ENCODE data around the gene MT1H.
A peak's percentile ranks its signal among the peaks of the same experiment; 100 is the strongest.
"Not testable (repeated sequence)": the region's sequence is repeated elsewhere in the genome, so short reads cannot be mapped to it uniquely, and the experiment has no call there.

The MT1H gene

GRCh38 chr16:56669005-56669839, at the start of gene MT1H:
Gene MT1H (plus strand): TSS chr16:56669814. CDS start chr16:56669885, 71 bp downstream.
- TF ChIP-seq Cebpa-rat (IDR thresholded peaks at IDR 0.05), result no peak
- Histone ChIP-seq H3K27me3 (peaks cover 92% of the 10 kb centered on the region), H3K4me1 (peaks cover 55% of the 10 kb centered on the region), H3K9me3 (no peaks in the 10 kb centered on the region), H3K4me3 (peak within 1 kb of the TSS; percentile 28; the same call in 1 of the 2 replicates), H3K9ac (no peak within 1 kb of the TSS), H3K27ac (no peak within 1 kb of the TSS), H3K36me3 (no peaks in the 10 kb centered on the region), H3K4me2 (peak within 1 kb of the TSS; percentile 51), H4K20me1 (peaks cover 39% of the 10 kb centered on the region)

- peaks cover 4% of the 10 kb centered on the region for H3K4me1 ChIP-seq
- no peak overlapping the region for H3K9ac ChIP-seq
- H3K27ac ChIP-seq, result no peak overlapping the region
- no peak overlapping the region for H3K4me3 ChIP-seq
- no peak overlapping the region for H3K4me2 ChIP-seq
- H3K9me3 ChIP-seq, result no peaks in the 10 kb centered on the region
- peaks cover 17% of the 10 kb centered on the region; the same call in 1 of the 2 replicates for H4K20me1 ChIP-seq
- TF ChIP-seq Cebpa-rat (IDR thresholded peaks at IDR 0.05), result no peak
- H3K27me3 ChIP-seq, result peaks cover 79% of the 10 kb centered on the region
- H3K36me3 ChIP-seq, result no peaks in the 10 kb centered on the region
Measured at GRCh38 chr16:56620339-56620897, 49.2 kb upstream of the MT1H start.

GRCh38 chr16:56621665-56622445, 47.8 kb upstream of the MT1H start:
- H3K9ac ChIP-seq, H3K27ac ChIP-seq, H3K36me3 ChIP-seq, H3K4me3 ChIP-seq, H3K9me3 ChIP-seq, H3K4me2 ChIP-seq: not testable (repeated sequence)
- peaks cover 31% of the 10 kb centered on the region; the same call in 1 of the 2 replicates for H4K20me1 ChIP-seq
- H3K27me3 ChIP-seq, result peaks cover 80% of the 10 kb centered on the region
- H3K4me1 ChIP-seq, result peaks cover 11% of the 10 kb centered on the region

- H3K27ac ChIP-seq, H3K4me2 ChIP-seq, H3K4me3 ChIP-seq, H3K9ac ChIP-seq, H3K36me3 ChIP-seq, H3K9me3 ChIP-seq: not testable (repeated sequence)
- Histone ChIP-seq H3K27me3 (peaks cover 80% of the 10 kb centered on the region), H3K4me1 (peaks cover 11% of the 10 kb centered on the region), H4K20me1 (peaks cover 25% of the 10 kb centered on the region; the same call in 1 of the 2 replicates)
Measured at GRCh38 chr16:56623184-56623583, 46.4 kb upstream of the MT1H start.

- no peak overlapping the region for H3K4me3 ChIP-seq
- no peaks in the 10 kb centered on the region for H3K9me3 ChIP-seq
- peaks cover 11% of the 10 kb centered on the region for H3K4me1 ChIP-seq
- no peak overlapping the region for H3K27ac ChIP-seq
- no peak for TF ChIP-seq Cebpa-rat (IDR thresholded peaks at IDR 0.05)
- no peak overlapping the region for H3K9ac ChIP-seq
- H3K36me3 ChIP-seq, result no peaks in the 10 kb centered on the region
- H3K4me2 ChIP-seq, result no peak overlapping the region
- peaks cover 80% of the 10 kb centered on the region for H3K27me3 ChIP-seq
- H4K20me1 ChIP-seq, result peaks cover 25% of the 10 kb centered on the region; the same call in 1 of the 2 replicates
Measured at GRCh38 chr16:56623637-56624036, 46.0 kb upstream of the MT1H start.

- Histone ChIP-seq H3K9me3 (no peaks in the 10 kb centered on the region), H3K27me3 (peaks cover 80% of the 10 kb centered on the region), H3K36me3 (no peaks in the 10 kb centered on the region), H3K4me3 (peak within 1 kb of the TSS; percentile 53), H3K4me2 (peak within 1 kb of the TSS; percentile 60), H4K20me1 (peaks cover 25% of the 10 kb centered on the region; the same call in 1 of the 2 replicates), H3K9ac (no peak within 1 kb of the TSS), H3K27ac (no peak within 1 kb of the TSS), H3K4me1 (peaks cover 11% of the 10 kb centered on the region)
- TF ChIP-seq Cebpa-rat (IDR thresholded peaks at IDR 0.05), result no peak
Measured at GRCh38 chr16:56625140-56625942, 44.3 kb upstream of the MT1H start, which contains the start of gene MT1E. Gene MT1E (plus strand): TSS chr16:56625781. CDS start chr16:56625852, 71 bp downstream.

GRCh38 chr16:56625943-56626654, 43.5 kb upstream of the MT1H start:
- no peaks in the 10 kb centered on the region for H3K36me3 ChIP-seq
- H3K4me1 ChIP-seq, result peaks cover 11% of the 10 kb centered on the region
- peaks cover 86% of the 10 kb centered on the region for H3K27me3 ChIP-seq
- peak overlapping the region; percentile 60 for H3K4me2 ChIP-seq
- no peak overlapping the region for H3K27ac ChIP-seq
- H3K9me3 ChIP-seq, result no peaks in the 10 kb centered on the region
- peaks cover 27% of the 10 kb centered on the region; the same call in 1 of the 2 replicates for H4K20me1 ChIP-seq
- no peak for TF ChIP-seq Cebpa-rat (IDR thresholded peaks at IDR 0.05)
- peak overlapping the region; percentile 53; the same call in 1 of the 2 replicates for H3K4me3 ChIP-seq
- no peak overlapping the region for H3K9ac ChIP-seq

GRCh38 chr16:56626685-56627084, 42.9 kb upstream of the MT1H start:
- Histone ChIP-seq H3K4me3 (no peak overlapping the region), H3K9me3 (no peaks in the 10 kb centered on the region), H3K27me3 (peaks cover 86% of the 10 kb centered on the region), H3K27ac (no peak overlapping the region), H3K36me3 (no peaks in the 10 kb centered on the region), H4K20me1 (peaks cover 33% of the 10 kb centered on the region), H3K4me1 (peaks cover 11% of the 10 kb centered on the region), H3K9ac (no peak overlapping the region), H3K4me2 (no peak overlapping the region)
- TF ChIP-seq Cebpa-rat (IDR thresholded peaks at IDR 0.05), result no peak
